CD4-positive, alpha-beta memory T cell (primary cell): ENCODE results near the gene ACCS. TPM values are rescaled to one million over a fixed set of nuclear protein-coding genes. Genes with fewer than 3 reads are reported as not detected.

Experiments
- CTCF ChIA-PET: fragments of 350-600 bp; sonication (Branson Sonifier 250); formaldehyde crosslinking; loops from one replicate; lab custom pipeline; 2021; ENCODE audit warnings: inconsistent platforms; ENCODE audit not compliant: partially characterized antibody; lab: Charles Lee
- POLR2A ChIA-PET: fragments of 350-600 bp; sonication (Branson Sonifier 250); formaldehyde crosslinking; loops from one replicate; lab custom pipeline; 2021; ENCODE audit not compliant: partially characterized antibody; lab: Charles Lee
- DNase-seq, 5 donors: peaks; one replicate each; pipeline versions ENCODE4 v3.0.0 to v3.0.0-alpha.2; 2020 to 2022; ENCODE audit warnings: mixed read lengths in 1 of 5
- H3K27ac ChIP-seq: one replicate; pipeline ENCODE4 v1.7.0; 2013; ENCODE audit warnings: low read depth, low read length
- H3K27me3 ChIP-seq: 2 replicates; pipeline ENCODE4 v1.7.0; 2013; ENCODE audit warnings: mild to moderate bottlenecking, low read length, moderate library complexity; ENCODE audit not compliant: insufficient read depth
- H3K36me3 ChIP-seq: 2 replicates; pipeline ENCODE4 v1.7.0; 2013; ENCODE audit warnings: mild to moderate bottlenecking, low read length, moderate library complexity; ENCODE audit not compliant: insufficient read depth
- H3K4me1 ChIP-seq: 2 replicates; pipeline ENCODE4 v1.7.0; 2013; ENCODE audit warnings: mild to moderate bottlenecking, low read length, moderate library complexity; ENCODE audit not compliant: insufficient read depth
- H3K4me3 ChIP-seq, 2 donors: one replicate each; pipeline ENCODE4 v1.7.0; 2013; ENCODE audit warnings: low read length in 2 of 2, mild to moderate bottlenecking in 1 of 2
- H3K9me3 ChIP-seq, 2 donors: one replicate each; pipeline ENCODE4 v1.7.0; 2013; ENCODE audit warnings: low read length in 2 of 2, control low read depth in 1 of 2; ENCODE audit not compliant: control insufficient read depth in 1 of 2
- H3K27ac Mint-ChIP-seq, 7 donors: one replicate each; pipeline ENCODE4 v1.8.0; 2020 to 2021; ENCODE audit warnings: mixed read lengths in 7 of 7, mild to moderate bottlenecking in 6 of 7, inconsistent platforms in 3 of 7, moderate library complexity in 3 of 7
- H3K27me3 Mint-ChIP-seq, 2 donors: one replicate each; pipeline ENCODE4 v1.8.0; 2020 to 2021; ENCODE audit warnings: mixed read lengths in 2 of 2
- H3K36me3 Mint-ChIP-seq, 2 donors: one replicate each; pipeline ENCODE4 v1.8.0; 2020 to 2021; ENCODE audit warnings: mixed read lengths in 2 of 2, inconsistent platforms in 1 of 2, mild to moderate bottlenecking in 1 of 2
- H3K4me1 Mint-ChIP-seq, 4 donors: one replicate each; pipeline ENCODE4 v1.8.0; 2020 to 2021; ENCODE audit warnings: mixed read lengths in 4 of 4, mild to moderate bottlenecking in 1 of 4
- H3K4me3 Mint-ChIP-seq, 8 donors: one replicate each; pipeline ENCODE4 v1.8.0; 2020 to 2021; ENCODE audit warnings: mixed read lengths in 8 of 8, mild to moderate bottlenecking in 7 of 8, moderate library complexity in 6 of 8, inconsistent platforms in 3 of 8
- H3K9me3 Mint-ChIP-seq, 8 donors: one replicate each; pipeline ENCODE4 v1.8.0; 2020 to 2021; ENCODE audit warnings: mixed read lengths in 8 of 8, mild to moderate bottlenecking in 5 of 8, inconsistent platforms in 3 of 8, moderate library complexity in 1 of 8
- intact Hi-C: fragments of 100-400 bp; cut with micrococcal nuclease; formaldehyde crosslinking; loops from one replicate; pipeline ENCODE4 v1.15.1; 2023
- polyA plus RNA-seq, 2 donors: library from polyadenylated mRNA; unstranded; fragments of 300-500 nt; fragmentation: Illumina TruSeq; gene quantifications; one replicate each; pipeline ENCODE4 v1.2.3, GENCODE V29; 2021
- total RNA-seq, 2 experiments: library from RNA; stranded (reverse); gene quantifications; one replicate each; pipeline ENCODE4 v1.2.3, GENCODE V29; 2021

ACCS gene
- total and polyA plus RNA-seq, 4 experiments from 2014 or later, result 1.6 to 78.9 (median 40.1) TPM

DNA sequence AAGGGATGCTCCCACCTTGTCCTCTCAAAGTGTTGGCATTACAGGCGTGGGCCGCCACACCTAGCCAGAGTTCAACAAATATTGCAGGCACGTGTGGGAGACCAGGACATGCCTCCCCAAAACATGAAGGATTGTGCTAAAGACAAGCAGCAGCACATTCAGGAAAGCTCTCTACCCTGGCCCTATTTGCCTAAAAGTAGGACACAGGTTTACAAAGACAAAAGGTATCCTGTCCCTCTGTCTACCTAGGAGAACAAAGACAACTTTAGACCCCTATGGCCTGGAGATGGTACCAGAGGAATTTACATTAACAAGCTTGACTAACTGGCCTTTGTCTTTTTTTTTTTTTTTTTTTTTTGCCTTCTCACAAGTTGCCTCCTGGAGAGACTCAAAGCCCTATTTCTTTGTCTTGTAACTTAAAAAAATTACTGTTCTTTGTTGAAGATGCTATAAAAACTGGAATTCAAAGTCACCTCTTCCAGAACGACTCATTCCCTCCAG lies 859 bp upstream of the ACCS start:
- POLR2A ChIA-PET, result interaction anchor here (1.2 to 2.5 kb wide), 2 partner anchors 9 to 30 kb away, joined by 3 to 9 read pairs; partner anchors contain the start of gene EXT2
- Mint-ChIP-seq H3K27ac (peak overlapping the region; percentile 91 to 95 (median 94)), H3K36me3 (peaks cover 0 to 16% of the 10 kb centered on the region in 2 donors), H3K4me1 (peaks cover 5 to 53% (median 28%) of the 10 kb centered on the region in 4 donors), H3K9me3 (no peaks in the 10 kb centered on the region), H3K4me3 (peak overlapping the region; percentile 89 to 98 (median 94)), H3K27me3 (no peaks in the 10 kb centered on the region)
- intact Hi-C loops, result no loop called here
- no peaks in the 10 kb centered on the region for H3K27me3 ChIP-seq
- H3K4me1 ChIP-seq, result peaks cover 17% of the 10 kb centered on the region
- DNase-seq, result no peak
- CTCF ChIA-PET, result interaction anchor here (2.8 to 9.3 kb wide), 2 partner anchors 8 to 28 kb away, joined by 10 to 80 read pairs; partner anchors contain the start of gene EXT2
- H3K4me3 ChIP-seq, result peak overlapping the region; percentile 42 to 86
- peak overlapping the region; percentile 63 for H3K27ac ChIP-seq
- no peaks in the 10 kb centered on the region for H3K9me3 ChIP-seq
- no peaks in the 10 kb centered on the region for H3K36me3 ChIP-seq

DNA sequence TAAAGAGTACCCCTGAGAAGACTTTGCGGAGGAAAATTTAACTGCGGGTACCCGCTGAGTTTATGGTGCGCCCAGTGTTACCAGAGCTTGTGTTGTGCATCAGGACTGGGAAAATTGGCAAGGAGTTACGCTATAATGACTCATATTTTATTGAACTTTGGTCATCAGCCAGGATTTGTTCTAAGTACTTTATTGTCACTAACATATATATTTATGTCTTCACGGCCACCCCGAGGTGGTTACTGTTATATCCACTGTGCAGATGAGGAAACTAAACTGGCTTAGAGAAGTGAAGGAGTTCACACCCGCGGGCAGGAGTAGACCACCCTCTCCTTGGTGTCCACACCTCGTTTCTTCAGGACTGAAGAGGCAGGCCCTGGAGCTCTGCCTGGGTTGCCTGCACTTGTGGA lies 667 bp downstream of the ACCS start:
- peak in 1 of 5 donors; percentile 1 for DNase-seq
- Histone ChIP-seq H3K36me3 (no peaks in the 10 kb centered on the region), H3K9me3 (no peaks in the 10 kb centered on the region), H3K27ac (peak overlapping the region; percentile 63), H3K4me3 (peak overlapping the region; percentile 79 to 86), H3K27me3 (no peaks in the 10 kb centered on the region), H3K4me1 (peaks cover 17% of the 10 kb centered on the region)
- POLR2A ChIA-PET, result interaction anchor here (0.5 to 2.5 kb wide), 3 partner anchors 29 to 386 kb away, joined by 3 to 9 read pairs (median 3); partner anchors contain the start of genes EXT2 and HSD17B12
- Mint-ChIP-seq H3K4me3 (peak overlapping the region; percentile 89 to 98 (median 94)), H3K4me1 (peaks cover 5 to 54% (median 31%) of the 10 kb centered on the region in 4 donors), H3K27ac (peak overlapping the region; percentile 91 to 95 (median 94)), H3K27me3 (no peaks in the 10 kb centered on the region), H3K9me3 (no peaks in the 10 kb centered on the region), H3K36me3 (peaks cover 0 to 25% of the 10 kb centered on the region in 2 donors)
- intact Hi-C loops, result loop anchor here (1.0 kb wide), 3 partner anchors 28 to 386 kb away; partner anchors contain the start of genes ALKBH3 and HSD17B12
- CTCF ChIA-PET, result interaction anchor here (1.0 to 9.3 kb wide), 5 partner anchors 10 to 34 kb away, joined by 3 to 80 read pairs (median 3); partner anchors contain the start of gene EXT2

DNA sequence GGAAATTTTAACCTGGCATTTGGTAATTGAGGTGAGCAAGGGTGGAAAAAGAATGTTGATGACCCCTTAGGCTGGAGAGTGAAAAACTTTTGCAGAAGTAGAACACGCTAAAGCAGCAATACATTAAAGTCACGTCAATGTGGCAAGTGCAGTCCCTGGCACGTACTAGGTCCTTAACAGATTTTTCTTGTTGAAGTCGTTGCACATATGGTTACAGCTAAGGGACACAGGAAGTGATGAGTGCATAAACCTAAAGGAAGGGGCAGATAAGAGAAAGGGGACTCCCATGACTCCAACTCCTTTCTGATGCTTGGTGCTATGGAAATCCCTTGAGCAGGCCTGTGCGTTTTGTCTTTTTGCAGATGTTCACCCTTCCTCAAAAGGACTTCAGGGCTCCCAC lies 1.2 kb downstream of the ACCS start:
- intact Hi-C loops, result no loop called here
- CTCF ChIA-PET, result interaction anchor here (1.2 to 9.3 kb wide), 3 partner anchors 10 to 26 kb away, joined by 3 to 80 read pairs (median 10); partner anchors contain the start of gene EXT2

DNA sequence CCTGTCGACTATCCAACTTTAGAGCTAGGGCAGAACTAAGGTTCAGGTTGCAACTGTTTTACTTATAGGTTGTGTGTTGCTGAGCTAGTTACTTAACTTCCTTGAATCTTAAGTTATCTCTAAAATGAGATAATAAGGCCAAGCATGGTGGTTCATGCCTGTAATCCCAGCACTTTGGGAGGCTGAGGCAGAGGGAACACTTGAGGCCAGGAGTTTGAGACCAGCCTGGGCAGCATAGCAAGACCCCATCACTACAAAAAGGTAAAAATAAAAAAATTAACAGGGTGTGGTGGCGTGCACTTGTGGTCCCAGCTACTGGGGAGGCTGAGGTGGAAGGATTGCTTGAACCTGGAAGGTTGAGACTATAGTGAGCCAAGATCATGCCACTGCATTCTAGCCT lies 2.1 kb downstream of the ACCS start:
- ChIA-PET POLR2A (no interaction called here), CTCF (interaction anchor here (9.3 kb wide), 1 partner anchor 25 kb away, joined by 80 read pairs; the partner anchor contains the start of gene EXT2)
- no peaks in the 10 kb centered on the region for H3K27me3 Mint-ChIP-seq
- H3K36me3 Mint-ChIP-seq, result peaks cover 0 to 30% of the 10 kb centered on the region in 2 donors
- H3K9me3 Mint-ChIP-seq, result no peaks in the 10 kb centered on the region
- intact Hi-C loops, result no loop called here
- H3K9me3 ChIP-seq, result no peaks in the 10 kb centered on the region
- DNase-seq, result no peak
- peaks cover 5 to 54% (median 31%) of the 10 kb centered on the region in 4 donors for H3K4me1 Mint-ChIP-seq
- H3K4me3 ChIP-seq, result no peak overlapping the region
- no peaks in the 10 kb centered on the region for H3K36me3 ChIP-seq
- no peak overlapping the region for H3K27ac ChIP-seq
- H3K27me3 ChIP-seq, result no peaks in the 10 kb centered on the region
- H3K4me3 Mint-ChIP-seq, result no peak overlapping the region
- peaks cover 17% of the 10 kb centered on the region for H3K4me1 ChIP-seq
- peak overlapping the region in 2 of 7 donors; percentile 15 to 49 for H3K27ac Mint-ChIP-seq

More for the DNA sequence above, 1.2 kb downstream of the ACCS start:
- Mint-ChIP-seq H3K36me3 (peaks cover 0 to 25% of the 10 kb centered on the region in 2 donors), H3K27ac (peak overlapping the region in 6 of 7 donors; percentile 48 to 95 (median 94)), H3K4me1 (peaks cover 5 to 54% (median 31%) of the 10 kb centered on the region in 4 donors), H3K4me3 (peak overlapping the region; percentile 89 to 98 (median 94)), H3K27me3 (no peaks in the 10 kb centered on the region), H3K9me3 (no peaks in the 10 kb centered on the region)
- no peak for DNase-seq
- Histone ChIP-seq H3K27ac (no peak overlapping the region), H3K9me3 (no peaks in the 10 kb centered on the region), H3K4me1 (peaks cover 17% of the 10 kb centered on the region), H3K27me3 (no peaks in the 10 kb centered on the region), H3K36me3 (no peaks in the 10 kb centered on the region), H3K4me3 (no peak overlapping the region)
- POLR2A ChIA-PET, result interaction anchor here (2.5 kb wide), 1 partner anchor 28 kb away, joined by 9 read pairs; the partner anchor contains the start of gene EXT2

DNA sequence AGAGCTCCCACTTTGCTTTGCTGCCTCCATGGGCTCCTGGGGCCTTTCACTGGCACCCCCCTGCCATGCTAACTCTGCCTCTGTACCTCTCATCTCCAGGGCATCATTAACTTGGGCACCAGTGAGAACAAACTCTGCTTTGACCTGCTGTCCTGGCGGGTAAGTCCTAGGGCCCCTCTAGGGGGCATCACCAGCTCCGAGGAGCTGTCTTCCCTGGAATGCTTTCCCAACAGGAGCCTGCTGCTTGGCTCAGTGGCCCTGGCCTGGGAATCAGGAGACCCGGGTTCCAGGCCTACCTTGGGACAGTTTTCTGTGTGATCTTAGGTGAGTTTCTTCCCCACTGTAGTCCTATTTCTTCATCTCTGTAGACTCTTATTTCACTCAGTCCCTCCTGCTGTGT lies 5.1 kb downstream of the ACCS start:
- peaks cover 3 to 33% (median 19%) of the 10 kb centered on the region in 4 donors for H3K4me1 Mint-ChIP-seq
- H3K9me3 Mint-ChIP-seq, result no peaks in the 10 kb centered on the region
- no peak overlapping the region for H3K27ac Mint-ChIP-seq
- CTCF ChIA-PET, result interaction anchor here (0.8 to 9.3 kb wide), 2 partner anchors 22 to 181 kb away, joined by 3 to 80 read pairs; partner anchors contain the start of gene EXT2
- H3K36me3 ChIP-seq, result no peaks in the 10 kb centered on the region
- no peaks in the 10 kb centered on the region for H3K27me3 ChIP-seq
- POLR2A ChIA-PET, result no interaction called here
- peaks cover 12 to 51% of the 10 kb centered on the region in 2 donors for H3K36me3 Mint-ChIP-seq
- no peak for DNase-seq
- H3K4me3 Mint-ChIP-seq, result no peak overlapping the region
- intact Hi-C loops, result no loop called here
- no peaks in the 10 kb centered on the region for H3K9me3 ChIP-seq
- no peaks in the 10 kb centered on the region for H3K27me3 Mint-ChIP-seq
- H3K4me3 ChIP-seq, result no peak overlapping the region
- peaks cover 8% of the 10 kb centered on the region for H3K4me1 ChIP-seq
- no peak overlapping the region for H3K27ac ChIP-seq

DNA sequence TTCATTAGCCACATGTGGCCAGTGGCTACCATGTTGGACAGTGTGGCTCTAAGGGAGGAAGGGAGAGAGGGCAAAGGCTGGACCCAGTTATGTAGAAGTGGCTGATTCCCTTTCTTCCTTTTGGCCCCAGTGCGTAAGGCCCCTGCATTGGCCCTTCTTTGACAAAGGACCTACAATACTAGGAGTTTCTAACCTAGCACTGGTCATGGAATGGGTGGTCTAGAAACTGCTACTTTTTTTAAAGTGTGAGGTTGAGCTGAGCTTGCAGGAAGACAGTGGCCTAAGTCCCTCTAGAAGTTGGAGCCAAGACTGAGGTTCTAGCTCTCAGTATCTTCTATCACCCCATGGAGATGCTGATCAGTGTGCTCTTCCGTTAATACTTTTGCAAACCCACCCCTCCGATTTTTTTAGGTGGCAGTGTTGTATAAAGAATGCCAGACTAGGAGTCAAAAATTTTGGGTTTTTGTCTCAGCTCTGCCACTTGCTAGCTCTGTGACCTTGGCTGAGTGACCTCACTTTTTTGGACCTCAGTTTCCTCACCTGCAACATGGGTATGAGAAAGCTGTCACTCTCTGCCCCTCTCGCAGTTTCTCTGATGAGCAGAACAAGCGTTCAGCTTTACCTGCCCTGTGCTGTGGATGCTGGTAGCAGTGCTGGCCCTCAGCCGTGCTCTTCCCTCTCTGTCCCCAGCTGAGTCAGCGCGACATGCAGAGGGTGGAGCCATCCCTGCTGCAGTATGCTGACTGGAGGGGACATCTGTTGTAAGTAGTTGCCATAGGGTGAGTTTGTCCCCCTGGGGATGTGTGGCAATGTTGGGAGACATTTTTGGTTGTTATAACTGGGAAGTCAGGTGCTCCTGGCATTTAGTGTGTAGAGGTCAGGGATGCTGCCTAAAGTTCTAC lies 6.9 kb downstream of the ACCS start:
- Histone ChIP-seq H3K4me1 (no peaks in the 10 kb centered on the region), H3K27me3 (no peaks in the 10 kb centered on the region), H3K27ac (no peak overlapping the region), H3K9me3 (no peaks in the 10 kb centered on the region), H3K4me3 (no peak overlapping the region), H3K36me3 (no peaks in the 10 kb centered on the region)
- Mint-ChIP-seq H3K27me3 (no peaks in the 10 kb centered on the region), H3K4me1 (peaks cover 0 to 17% (median 8%) of the 10 kb centered on the region in 4 donors), H3K27ac (no peak overlapping the region), H3K9me3 (no peaks in the 10 kb centered on the region), H3K36me3 (peaks cover 17 to 61% of the 10 kb centered on the region in 2 donors), H3K4me3 (no peak overlapping the region)
- intact Hi-C loops, result no loop called here
- CTCF ChIA-PET, result interaction anchor here (0.8 to 1.1 kb wide), 2 partner anchors 12 to 22 kb away, joined by 3 to 6 read pairs; partner anchors contain the start of gene EXT2
- POLR2A ChIA-PET, result no interaction called here
- no peak for DNase-seq
